HG03558 (cell line): ENCODE results near the gene MYLK4.

Experiments used
- ATAC-seq: cut with Tn5 transposase; IDR thresholded peaks from one replicate; pipeline ENCODE4 v1.9.1; 2021; ENCODE audit warnings: moderate number of reproducible peaks; ENCODE audit not compliant: unreplicated experiment; ENCODE audit errors: extremely low read depth

Gene MYLK4

DNA sequence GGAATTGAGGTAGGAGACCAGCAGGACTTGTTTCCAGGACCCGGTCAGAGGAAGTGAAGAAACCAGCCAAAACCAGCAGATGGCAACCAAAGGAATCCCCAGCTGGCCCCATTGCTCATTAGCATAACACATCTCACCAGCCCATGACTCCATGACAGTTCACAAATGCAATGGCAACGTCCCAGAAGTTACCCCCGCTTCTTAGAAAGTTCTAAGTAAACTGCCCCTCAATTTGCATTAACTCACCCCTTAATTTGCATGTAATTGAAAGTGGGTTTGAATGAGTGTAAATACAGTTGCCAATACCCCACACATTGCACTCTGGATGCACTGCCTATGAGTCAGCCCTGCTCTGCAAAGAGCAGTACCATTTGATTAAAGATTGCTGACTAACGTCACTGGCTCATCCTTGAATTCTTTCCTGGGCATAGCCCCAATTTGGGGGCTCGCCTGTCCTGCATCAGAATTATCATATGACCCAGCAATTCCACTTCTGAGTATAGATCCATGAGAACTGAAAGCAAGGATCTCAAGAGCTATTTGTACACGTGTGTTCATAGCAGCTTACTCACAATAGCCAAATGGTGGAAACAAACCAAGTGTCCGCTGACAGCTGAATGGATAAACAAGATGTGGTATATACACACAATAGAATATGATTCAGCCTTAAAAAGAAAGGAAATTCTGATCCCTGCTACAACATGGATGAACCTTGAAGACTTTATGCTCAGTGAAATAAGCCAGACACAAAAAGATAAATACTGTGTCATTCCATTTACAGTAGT, 36.4 kb downstream of the MYLK4 start:
- ATAC-seq: no peak

DNA sequence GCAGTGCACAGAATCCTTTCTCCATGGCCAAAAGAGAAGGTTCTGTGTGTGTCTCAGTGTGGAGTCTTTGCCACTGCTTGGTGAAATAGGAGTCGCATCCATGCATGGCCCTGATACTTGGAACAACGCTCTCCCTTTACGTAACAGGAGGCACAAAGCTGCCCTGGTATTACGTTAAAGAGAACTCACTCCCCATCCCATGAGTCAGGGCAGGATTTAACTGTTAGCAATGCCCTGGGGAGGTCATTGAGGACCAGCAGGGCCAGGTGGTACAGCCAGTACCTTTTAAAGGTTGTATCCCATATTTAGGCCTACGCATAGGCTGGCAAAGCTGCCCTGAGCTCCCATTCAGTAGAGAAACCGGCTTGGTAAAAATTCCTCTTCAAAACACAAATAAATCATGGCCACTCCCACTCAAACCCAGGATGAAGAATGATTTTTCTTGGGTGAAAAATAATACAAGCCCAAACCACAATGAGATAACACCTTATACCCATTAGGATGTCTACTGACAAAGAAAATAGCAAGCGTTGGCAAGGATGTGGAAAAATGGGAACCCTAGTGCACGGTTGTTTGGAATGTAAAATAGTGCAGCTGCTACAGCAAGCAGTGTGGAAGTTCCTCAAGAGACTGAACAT, 37.1 kb downstream of the MYLK4 start:
- no peak for ATAC-seq

DNA sequence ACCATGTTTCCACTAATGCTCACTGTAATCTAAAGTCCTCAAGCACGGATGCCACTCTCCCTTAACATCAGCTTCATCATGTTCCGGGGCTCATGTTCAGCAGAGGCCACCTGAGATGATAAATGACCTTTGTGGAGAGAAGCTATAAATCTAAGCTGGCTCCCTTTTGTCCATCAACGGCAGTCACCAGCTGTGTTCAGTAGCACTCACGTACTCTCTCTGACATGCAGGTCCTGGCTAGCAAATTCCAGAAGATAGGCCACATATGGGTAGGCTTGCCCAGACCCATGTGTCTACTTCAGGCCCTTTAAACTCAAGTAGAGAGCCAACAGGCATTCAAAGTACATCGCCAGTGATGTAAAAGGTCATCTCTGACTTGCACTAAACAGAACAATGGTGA, 38.6 kb downstream of the MYLK4 start:
- ATAC-seq: no peak

DNA sequence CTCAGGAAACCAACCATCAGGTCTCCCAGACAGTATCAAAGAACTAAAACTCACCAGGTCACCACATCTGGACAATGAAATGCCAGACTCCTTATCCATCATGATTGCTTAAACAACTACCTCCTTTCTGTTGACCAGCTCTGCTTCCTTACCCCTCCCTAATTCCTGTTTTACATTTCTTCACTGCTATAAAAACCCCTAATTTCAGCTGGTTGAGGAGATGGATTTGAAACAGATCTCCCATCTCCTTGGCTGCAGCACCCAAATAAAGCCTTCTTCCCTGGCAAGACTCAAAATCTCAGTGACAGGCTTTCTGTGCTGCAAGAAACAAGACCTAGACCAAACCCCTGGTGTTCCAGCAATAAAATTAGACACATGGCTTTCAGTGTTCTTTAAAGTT, 40.3 kb downstream of the MYLK4 start:
- ATAC-seq: no peak

DNA sequence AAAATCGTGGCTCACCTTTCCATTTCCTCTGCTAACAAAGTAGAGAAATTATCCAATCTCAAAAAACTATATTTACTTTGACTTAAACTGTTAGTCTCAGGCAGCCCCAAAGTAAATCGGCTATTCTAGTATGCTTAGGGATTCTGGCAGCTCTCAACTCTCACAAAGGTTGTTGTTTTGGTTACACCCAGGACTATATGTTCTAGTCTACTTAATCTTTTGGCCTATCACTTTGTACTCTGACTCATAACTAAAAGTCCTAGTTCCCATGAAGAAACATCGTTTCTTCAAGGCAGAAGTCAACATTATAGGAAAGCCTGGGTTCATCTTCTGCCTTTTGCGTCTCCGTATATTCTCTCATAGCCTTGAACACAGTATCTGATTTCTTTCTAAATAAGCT, 42.3 kb downstream of the MYLK4 start:
- ATAC-seq: no peak

DNA sequence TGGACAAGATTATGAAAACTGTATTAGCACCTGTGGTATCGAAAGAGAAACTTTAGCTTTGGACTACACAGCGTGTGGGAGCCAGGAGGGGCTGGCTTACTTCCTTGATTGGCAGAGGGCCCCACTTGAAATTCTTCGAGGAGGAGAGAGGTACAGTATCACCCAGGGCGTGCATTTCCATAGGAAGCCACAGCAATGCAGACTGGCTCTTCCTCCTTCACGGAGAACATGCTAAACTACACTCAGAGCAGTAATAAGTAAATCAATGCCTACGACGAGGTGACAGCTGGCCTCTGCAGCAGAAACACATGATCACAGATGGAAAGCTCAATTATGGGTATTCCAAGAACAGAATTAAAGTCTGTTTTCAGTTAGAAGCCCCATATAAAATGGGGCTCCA, 44.2 kb downstream of the MYLK4 start:
- ATAC-seq: no peak

DNA sequence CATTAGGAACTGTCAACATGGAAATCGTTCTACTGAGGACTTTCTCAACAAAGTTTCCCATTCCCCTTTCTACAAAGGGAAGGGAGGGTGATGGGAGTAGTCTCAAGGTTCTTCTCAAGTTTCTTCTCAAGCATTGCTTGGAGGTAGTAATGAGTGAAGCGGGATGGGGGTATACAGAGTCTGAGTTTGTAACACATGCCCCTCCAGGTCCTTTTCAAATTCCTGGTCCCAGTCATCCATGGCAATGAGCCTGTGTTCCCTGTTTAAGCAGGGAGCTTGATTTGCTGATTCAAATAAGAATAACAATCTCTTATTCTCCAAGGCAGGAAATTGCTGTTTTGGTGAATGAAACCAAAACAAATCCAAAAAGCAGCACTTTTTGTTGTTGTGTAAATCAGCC, 45.5 kb downstream of the MYLK4 start:
- no peak for ATAC-seq

DNA sequence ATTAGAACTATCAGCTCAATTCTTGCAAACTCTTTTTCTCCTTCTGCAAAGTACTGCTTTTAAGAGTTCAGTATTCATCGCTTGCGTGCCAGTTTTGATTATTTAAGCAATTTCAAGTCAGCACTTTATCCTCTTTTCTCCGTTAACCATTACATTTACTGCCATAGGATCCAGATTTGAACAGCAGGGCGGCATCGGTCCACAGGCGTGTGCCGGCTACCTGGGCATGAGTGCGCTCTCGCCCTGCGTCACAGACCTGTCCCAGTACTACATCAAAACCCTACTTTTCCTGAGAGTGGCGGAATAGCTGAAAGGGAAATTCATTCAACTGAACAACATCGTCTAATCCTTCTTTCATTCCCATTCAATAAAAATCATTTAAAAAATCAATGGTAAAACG, 53.4 kb downstream of the MYLK4 start:
- ATAC-seq: no peak

DNA sequence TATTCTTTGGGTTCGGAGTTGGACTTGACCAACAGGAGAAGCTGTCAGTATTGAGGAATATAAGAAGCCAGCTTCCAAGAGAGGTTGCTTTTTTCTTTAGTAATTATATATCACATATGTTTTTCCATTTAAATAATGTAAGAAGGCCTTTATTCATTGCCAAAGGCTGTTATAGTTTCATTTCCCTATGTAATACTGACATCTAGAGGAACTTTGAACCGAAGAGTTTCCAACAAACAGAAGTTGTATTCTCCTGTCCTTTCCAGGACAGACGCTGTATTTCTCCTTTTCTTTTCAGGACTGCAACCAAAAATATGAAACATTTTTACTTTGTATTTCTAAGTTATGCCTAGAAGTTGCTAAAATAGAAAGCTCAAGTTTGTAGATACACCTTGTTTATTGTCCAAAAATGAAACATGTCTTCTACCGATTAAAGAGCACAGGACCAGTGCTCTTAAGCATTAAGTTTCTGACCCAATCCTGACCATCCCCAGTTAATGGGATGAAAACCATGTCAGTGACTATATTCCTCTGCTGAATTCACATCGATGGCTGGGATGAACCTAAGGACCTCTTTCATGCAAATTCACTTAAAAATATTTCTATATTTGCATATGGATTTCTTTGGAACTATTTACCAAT, 55.1 kb downstream of the MYLK4 start:
- no peak for ATAC-seq

DNA sequence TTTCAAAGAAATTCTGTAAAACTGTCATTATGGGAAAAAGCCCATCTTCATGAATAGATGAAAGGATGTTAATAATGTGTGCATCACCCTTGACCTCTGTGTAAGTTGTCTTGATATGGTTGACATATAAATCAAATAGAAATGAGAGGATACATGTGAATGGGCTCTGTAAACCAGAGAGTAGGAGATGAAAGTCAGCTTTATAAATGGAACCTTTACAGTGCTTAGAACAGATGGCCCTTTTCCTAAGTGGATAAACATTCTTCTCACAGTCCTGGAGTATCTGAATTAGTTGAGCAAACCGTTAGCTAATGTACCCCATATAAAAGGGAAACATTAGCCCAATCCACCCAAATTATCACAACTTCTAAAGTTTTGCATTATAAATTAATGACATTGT, 57.5 kb downstream of the MYLK4 start:
- ATAC-seq: no peak

DNA sequence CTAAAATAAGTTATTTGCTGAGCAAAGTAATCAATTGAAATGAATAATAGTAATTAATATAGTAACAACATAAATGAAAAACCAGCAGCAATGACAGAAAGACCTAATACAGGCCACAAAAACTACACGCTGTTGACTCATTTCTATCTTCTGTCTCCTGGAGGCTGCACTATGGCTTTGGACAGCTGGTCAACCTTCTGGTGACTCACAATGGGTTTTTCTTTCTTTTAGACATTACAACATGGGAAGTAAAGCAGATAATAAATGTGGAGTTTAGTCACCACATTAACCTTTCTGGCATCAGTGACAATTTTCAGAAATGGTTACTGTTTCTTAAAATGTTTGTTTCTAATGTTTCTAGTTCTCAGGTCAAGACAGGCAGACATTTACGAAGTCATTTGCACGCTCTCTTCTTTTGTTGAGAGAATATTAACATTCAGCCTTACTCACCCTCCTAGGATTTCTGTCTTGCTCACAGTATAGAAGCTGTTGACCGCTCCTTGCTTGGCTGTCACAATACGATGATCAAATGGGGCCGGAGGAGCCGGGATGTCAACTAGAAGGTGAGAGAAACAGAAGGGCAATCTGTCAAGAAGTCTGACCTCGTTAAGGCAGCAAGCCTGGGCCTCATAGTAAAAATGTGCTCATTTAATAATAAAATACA, 62.2 kb downstream of the MYLK4 start:
- ATAC-seq: no peak

DNA sequence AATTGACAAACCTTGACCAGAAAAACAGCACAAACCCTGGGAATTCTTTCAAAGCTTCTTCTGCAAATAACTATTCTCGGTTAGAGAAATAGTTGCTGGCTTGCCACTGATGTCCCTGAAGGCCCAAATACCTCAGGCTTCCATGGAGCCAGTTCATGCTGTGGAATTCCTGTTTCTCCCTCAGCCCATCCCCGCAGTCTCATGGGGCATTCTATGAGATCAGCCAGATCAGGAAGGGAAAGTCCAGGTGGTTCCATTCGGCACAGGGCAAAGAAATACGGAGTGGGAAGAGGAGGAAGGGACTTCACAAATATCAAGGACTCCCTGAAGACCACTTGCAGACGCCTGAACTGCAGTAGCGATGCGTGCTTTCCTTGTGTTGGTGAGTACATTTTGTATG, 63.3 kb downstream of the MYLK4 start:
- ATAC-seq: no peak

DNA sequence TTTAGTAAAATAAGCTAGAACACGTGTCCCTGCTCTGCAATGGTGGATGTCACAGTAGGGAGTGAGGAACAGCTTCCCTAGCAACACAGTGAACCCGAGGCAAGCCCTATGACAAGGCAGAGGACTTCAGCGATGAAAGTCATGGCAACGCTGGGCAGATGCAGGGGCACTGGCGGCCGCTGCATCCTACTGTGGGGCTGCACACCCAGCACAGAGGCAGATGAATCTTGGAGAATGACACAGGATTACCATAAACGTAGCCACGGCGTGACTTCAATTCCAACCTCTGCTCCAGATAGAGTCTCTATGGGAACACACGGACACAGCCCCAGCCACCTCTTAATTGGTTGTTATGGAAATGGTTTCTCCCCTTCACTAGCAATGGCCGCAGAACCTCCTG, 64.2 kb downstream of the MYLK4 start:
- ATAC-seq: no peak

DNA sequence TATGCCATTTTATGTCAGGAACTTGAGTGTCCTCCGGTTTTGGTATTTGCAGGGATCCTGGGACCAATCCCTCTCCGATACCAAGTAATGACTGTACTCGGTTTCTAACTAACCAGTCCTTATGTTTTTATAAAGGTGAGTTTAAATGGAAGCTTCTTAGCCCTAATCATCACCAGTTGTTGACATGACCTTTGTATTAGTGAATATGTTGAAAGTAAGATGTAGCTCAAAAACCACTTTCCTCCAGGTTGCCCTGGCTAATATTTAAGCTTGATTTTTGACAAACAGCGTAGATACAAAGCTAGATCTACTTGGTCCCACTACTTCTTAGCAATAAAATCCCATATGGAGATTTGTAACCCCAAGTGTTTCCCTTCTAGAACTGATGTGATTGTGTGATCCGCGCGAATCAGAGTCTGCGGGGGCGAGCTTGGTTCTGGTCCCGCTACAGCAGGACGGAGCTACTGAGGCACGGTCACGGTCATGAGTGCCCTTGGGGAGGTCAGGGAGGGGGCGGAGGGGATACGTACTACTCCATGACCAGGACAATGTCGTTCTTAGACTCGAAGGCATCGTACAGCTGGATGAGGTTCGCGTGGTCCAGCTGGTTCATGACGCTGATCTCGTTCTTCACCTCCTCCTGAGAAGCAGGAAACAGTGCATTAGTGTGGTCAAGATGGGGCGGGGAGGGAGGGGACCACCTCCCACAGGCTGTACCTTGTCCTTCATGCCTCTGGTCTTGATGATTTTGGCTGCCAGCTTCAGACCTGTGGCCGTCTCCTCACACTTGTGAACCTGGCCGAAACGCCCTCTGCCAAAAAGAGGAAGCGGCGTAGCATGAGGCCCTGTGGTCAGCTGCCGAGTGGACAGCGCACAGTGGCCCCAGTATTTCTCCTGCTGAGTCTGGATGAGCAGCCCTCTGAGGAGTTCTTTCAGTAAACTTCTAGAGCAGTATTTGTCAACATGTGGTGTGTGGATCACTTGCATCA, 65.7 kb downstream of the MYLK4 start:
- ATAC-seq: no peak

DNA sequence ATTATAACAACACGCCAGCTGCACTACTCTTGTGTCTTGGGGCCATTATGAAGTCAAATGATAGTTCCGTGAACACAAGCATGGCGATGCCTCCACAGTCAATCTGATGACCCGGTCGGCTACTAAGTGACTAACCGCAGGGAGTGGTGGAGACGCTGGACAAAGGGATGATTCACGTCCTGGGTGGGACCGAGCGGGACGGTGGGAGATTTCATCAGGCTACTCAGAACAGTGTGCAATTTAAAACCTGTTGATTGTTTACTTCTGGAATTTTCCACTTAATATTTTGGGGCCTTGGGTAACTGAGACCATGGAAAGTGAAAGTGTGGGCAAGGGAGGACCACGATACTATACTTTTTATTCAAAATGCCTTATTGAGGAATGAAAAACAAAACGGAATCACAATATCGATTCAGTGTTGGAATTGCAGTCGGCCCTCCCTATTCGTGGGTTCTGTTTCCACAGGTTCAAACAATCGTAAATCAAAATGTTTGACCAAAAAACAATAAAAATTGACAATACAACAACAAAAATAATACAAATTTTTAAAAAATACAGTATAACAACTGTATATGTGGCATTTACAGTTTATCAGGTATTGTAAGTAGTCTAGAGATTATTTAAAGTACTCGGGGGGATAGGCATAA, 66.5 kb downstream of the MYLK4 start:
- no peak for ATAC-seq

DNA sequence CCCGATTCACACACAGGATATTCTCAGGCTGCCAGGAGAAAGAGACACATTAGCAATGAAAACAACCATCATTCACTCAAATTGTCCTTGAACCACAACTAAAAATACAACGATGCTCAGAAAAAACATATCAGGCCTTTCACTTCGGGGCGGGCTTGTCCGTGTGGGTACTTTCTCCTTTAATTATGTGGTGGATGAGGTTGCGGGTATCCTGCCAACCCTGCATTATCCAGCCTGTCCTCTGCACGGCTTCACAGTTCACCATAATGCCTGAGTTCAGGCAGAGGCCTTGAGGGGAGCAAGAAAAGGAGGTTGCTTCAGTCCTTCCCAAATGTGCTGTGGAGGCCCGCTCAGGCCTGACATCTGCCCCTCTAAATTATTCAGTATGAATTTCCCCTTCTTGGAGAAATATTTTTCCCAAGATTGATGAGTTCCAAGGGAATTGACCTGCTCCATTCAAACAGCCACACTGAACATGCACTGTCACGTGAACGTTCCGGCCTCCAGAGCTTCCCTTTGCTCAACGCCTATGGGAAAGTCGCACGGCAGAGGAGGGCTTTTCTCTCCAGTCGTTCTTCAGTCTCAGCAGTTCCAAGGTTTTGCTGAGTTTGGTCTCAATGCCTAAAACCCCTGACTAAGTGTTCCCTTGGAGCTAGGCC, 70.3 kb downstream of the MYLK4 start:
- ATAC-seq: no peak

DNA sequence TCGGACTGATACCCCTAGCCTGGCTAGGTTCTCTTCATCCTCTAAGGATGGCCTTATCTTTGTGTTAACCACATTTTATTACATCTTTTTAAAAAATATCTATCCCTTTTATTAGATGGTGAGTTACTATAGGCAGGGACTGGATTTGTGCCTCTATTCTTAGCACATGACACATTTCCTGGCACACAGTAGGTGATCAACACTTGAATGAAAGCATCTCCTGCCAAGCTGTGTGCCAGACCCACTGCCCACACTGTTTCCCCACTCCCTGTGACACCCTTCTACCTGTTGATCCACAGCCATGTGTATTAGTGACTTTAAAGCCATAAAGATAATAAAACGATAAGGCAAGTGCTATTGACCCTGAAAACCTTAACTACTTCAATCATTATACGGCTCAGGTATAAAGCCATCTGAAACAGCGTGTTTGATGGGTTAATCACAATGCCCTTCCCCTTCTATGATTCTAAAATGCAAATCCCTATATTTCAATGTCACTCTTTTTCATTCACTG, 73.6 kb downstream of the MYLK4 start:
- ATAC-seq: no peak

DNA sequence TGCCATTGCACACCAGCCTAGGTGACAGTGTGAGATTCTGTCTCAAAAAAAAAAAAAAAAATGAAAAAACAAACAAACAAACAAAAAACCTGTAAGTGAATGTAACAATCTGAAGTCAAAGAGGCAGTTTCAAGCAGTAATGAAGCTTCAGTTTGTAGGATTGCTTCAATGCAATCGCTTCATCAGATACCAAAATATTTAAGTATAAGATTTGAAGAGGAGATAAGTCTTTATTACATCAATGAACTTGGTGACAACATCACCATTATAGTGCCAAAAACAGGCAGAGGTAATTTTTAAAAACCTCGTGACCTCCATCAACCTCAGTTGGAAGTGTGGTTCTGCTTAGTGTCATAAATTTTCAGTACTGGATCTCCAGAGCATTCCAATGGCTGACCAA, 74.7 kb downstream of the MYLK4 start:
- ATAC-seq: no peak

DNA sequence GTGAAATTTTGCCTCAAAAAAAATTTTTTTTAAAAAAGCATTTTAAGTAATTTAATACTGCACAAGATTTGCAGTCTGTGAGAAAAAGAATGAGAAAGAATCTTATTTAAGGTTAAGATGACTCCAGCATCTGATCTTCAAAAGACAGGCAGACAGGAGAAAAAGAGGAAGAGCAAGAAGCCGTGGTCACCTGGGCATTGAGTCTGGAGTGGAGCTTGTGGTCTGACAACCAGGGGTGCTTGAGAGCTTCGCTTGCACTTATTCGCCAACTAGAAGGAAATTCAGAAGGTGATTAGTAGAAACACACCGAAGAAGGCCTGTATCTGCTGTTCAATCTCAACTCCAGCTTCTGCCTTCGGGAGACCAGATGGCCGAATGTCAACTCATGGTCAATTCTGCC, 75.9 kb downstream of the MYLK4 start:
- no peak for ATAC-seq
